Liver (tissue), 3 donors: Measurements from ENCODE around the gene AKAP13.

Experiments
- EGR1 ChIP-seq, 2 donors: IDR thresholded peaks; 2 replicates each; pipeline ENCODE4 v1.6.1; 2016 to 2018; ENCODE audit warnings: antibody characterized with exemption in 2 of 2, low read depth in 2 of 2
- GABPA ChIP-seq, 2 donors: IDR thresholded peaks in 1 of 2; conservative IDR thresholded peaks in 1 of 2; 2 replicates each; pipeline ENCODE4 v1.6.1; 2016; ENCODE audit warnings: antibody characterized with exemption in 2 of 2, mild to moderate bottlenecking in 1 of 2, moderate library complexity in 1 of 2
- HNF4G ChIP-seq: IDR thresholded peaks from 2 replicates; pipeline ENCODE4 v1.6.1; 2016; ENCODE audit warnings: antibody characterized with exemption
- JUND ChIP-seq, 2 donors: IDR thresholded peaks; 2 replicates each; pipeline ENCODE4 v1.6.1; 2016; ENCODE audit warnings: antibody characterized with exemption in 2 of 2
- RAD21 ChIP-seq, 2 donors: IDR thresholded peaks; 2 replicates each; pipeline ENCODE4 v1.6.1; 2016; ENCODE audit warnings: antibody characterized with exemption in 2 of 2, mild to moderate bottlenecking in 2 of 2
- RXRA ChIP-seq, 2 donors: IDR thresholded peaks; 2 replicates each; pipeline ENCODE4 v1.6.1; 2017 to 2018; ENCODE audit warnings: antibody characterized with exemption in 2 of 2, mild to moderate bottlenecking in 1 of 2
- YY1 ChIP-seq: IDR thresholded peaks from 2 replicates; pipeline ENCODE4 v1.6.1; 2016; ENCODE audit warnings: antibody characterized with exemption, mild to moderate bottlenecking
- ZBTB33 ChIP-seq: IDR thresholded peaks from 2 replicates; pipeline ENCODE4 v1.6.1; 2016; ENCODE audit warnings: antibody characterized with exemption
- TF ChIP-seq, protein P1 (sequence below): fragments of 150-350 bp; IDR thresholded peaks from 2 replicates; pipeline ENCODE4 v1.5.1; 2017; ENCODE audit warnings: improper control_type of control experiment, low read depth, low read length; ENCODE audit not compliant: missing input control
- TF ChIP-seq, protein P2 (sequence below): IDR thresholded peaks from 2 replicates; pipeline ENCODE4 v1.6.1; 2016; ENCODE audit warnings: antibody characterized with exemption, mild to moderate bottlenecking
- TF ChIP-seq, protein P3 (sequence below): IDR thresholded peaks from 2 replicates; pipeline ENCODE4 v1.6.1; 2016; ENCODE audit warnings: antibody characterized with exemption
- donor health status: healthy.
- donor health status: healthy.

- TF ChIP-seq, protein P1, sequence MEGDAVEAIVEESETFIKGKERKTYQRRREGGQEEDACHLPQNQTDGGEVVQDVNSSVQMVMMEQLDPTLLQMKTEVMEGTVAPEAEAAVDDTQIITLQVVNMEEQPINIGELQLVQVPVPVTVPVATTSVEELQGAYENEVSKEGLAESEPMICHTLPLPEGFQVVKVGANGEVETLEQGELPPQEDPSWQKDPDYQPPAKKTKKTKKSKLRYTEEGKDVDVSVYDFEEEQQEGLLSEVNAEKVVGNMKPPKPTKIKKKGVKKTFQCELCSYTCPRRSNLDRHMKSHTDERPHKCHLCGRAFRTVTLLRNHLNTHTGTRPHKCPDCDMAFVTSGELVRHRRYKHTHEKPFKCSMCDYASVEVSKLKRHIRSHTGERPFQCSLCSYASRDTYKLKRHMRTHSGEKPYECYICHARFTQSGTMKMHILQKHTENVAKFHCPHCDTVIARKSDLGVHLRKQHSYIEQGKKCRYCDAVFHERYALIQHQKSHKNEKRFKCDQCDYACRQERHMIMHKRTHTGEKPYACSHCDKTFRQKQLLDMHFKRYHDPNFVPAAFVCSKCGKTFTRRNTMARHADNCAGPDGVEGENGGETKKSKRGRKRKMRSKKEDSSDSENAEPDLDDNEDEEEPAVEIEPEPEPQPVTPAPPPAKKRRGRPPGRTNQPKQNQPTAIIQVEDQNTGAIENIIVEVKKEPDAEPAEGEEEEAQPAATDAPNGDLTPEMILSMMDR: no peak
- TF ChIP-seq, protein P2, sequence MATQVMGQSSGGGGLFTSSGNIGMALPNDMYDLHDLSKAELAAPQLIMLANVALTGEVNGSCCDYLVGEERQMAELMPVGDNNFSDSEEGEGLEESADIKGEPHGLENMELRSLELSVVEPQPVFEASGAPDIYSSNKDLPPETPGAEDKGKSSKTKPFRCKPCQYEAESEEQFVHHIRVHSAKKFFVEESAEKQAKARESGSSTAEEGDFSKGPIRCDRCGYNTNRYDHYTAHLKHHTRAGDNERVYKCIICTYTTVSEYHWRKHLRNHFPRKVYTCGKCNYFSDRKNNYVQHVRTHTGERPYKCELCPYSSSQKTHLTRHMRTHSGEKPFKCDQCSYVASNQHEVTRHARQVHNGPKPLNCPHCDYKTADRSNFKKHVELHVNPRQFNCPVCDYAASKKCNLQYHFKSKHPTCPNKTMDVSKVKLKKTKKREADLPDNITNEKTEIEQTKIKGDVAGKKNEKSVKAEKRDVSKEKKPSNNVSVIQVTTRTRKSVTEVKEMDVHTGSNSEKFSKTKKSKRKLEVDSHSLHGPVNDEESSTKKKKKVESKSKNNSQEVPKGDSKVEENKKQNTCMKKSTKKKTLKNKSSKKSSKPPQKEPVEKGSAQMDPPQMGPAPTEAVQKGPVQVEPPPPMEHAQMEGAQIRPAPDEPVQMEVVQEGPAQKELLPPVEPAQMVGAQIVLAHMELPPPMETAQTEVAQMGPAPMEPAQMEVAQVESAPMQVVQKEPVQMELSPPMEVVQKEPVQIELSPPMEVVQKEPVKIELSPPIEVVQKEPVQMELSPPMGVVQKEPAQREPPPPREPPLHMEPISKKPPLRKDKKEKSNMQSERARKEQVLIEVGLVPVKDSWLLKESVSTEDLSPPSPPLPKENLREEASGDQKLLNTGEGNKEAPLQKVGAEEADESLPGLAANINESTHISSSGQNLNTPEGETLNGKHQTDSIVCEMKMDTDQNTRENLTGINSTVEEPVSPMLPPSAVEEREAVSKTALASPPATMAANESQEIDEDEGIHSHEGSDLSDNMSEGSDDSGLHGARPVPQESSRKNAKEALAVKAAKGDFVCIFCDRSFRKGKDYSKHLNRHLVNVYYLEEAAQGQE: no peak
- TF ChIP-seq RXRA (IDR thresholded peaks at IDR 0.05): no peak
- no peak for TF ChIP-seq YY1
- no peak for TF ChIP-seq GABPA (IDR thresholded peaks at IDR 0.05 in 1 of 2, conservative IDR thresholded peaks at IDR 0.05 in 1 of 2)
- TF ChIP-seq RAD21 (IDR thresholded peaks at IDR 0.05): no peak
- no peak for TF ChIP-seq HNF4G
- TF ChIP-seq ZBTB33: no peak
- TF ChIP-seq EGR1 (IDR thresholded peaks at IDR 0.05; ENCODE audit: low read depth in 2 of 2): no peak
- TF ChIP-seq, protein P3, sequence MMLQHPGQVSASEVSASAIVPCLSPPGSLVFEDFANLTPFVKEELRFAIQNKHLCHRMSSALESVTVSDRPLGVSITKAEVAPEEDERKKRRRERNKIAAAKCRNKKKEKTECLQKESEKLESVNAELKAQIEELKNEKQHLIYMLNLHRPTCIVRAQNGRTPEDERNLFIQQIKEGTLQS: no peak
- TF ChIP-seq JUND (IDR thresholded peaks at IDR 0.05): no peak
Observed at GRCh38 chr15:85763673-85764633, 383.6 kb downstream of the AKAP13 start.
